Measurements from ENCODE around the gene PIP4K2A.

DNA sequence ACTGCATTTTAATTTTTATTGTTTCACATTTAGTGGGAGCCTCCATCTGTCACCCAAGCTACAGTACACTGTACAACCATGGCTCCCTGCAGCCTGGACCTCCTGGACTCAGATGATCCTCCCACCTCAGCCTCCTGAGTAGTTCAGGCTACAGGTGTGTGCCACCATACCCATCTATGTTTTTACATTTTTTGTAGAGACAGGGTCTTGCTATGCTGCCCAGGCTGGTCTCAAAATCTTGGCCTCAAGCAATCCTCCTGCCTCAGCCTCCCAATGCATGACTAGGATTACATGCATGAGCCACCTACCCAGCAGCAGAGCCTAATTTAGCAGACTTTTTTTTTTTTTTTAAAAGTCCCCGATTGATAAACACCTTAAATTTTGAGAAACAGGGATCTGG is 5.6 kb downstream of the PIP4K2A start:
- TF ChIP-seq ZNF274 (IDR thresholded peaks at IDR 0.05; ENCODE audit: low read depth, low read length) (no peak), YY1 (IDR thresholded peaks at IDR 0.05; ENCODE audit: insufficient read depth, insufficient read length) (no peak), SUZ12 (IDR thresholded peaks at IDR 0.05; ENCODE audit: extremely low read depth, insufficient read depth, insufficient read length) (no peak)
